Endothelial cell of umbilical vein (primary cell): ENCODE data around the gene PLEKHG4B. TPM values are rescaled to one million over a fixed set of nuclear protein-coding genes. Genes with fewer than 3 reads are reported as not detected.

Experiments used
- BruUV-seq: library from RNA; stranded (reverse); fragments of 400-500 nt; replicated peaks from 2 replicates; lab custom pipeline; 2021; lab: Mats Ljungman, UMichigan
- CTCF ChIA-PET: fragments of 300-600, 350-600 bp; sonication (Branson Sonifier 250); formaldehyde crosslinking; loops from one replicate; lab custom pipeline; 2021; ENCODE audit warnings: antibody characterized with exemption, inconsistent platforms; lab: Charles Lee
- POLR2A ChIA-PET: fragments of 300-600, 350-600 bp; sonication (Branson Sonifier 250); formaldehyde crosslinking; loops from one replicate; lab custom pipeline; 2021; ENCODE audit warnings: antibody characterized with exemption, inconsistent platforms; lab: Charles Lee
- DNase-seq: peaks from one replicate; pipeline ENCODE4 v3.0.0-alpha.2; 2011; ENCODE audit warnings: low read depth, low spot score
- FAIRE-seq: peaks from 2 replicates; lab custom pipeline; 2011; peaks lifted over from hg19 to GRCh38; lab: Jason Lieb, UNC
- H2AFZ ChIP-seq: 2 replicates; pipeline ENCODE4 v1.6.0; 2012; ENCODE audit warnings: low read depth, low read length, control low read depth, inconsistent platforms
- H3K27ac ChIP-seq: 2 replicates; pipeline ENCODE4 v1.5.1; 2011; ENCODE audit warnings: low read depth, mild to moderate bottlenecking, control low read depth, low read length, moderate library complexity; ENCODE audit not compliant: insufficient read depth
- H3K27me3 ChIP-seq, 2 experiments: 2 replicates each; pipeline versions ENCODE4 v1.6.0 to v1.6.1; 2011; ENCODE audit warnings: low read length in 2 of 2, mixed read lengths in 1 of 2; ENCODE audit not compliant: control insufficient read depth in 2 of 2, insufficient read depth in 2 of 2
- H3K36me3 ChIP-seq, 2 experiments: 2 replicates in 1 of 2; 3 replicates in 1 of 2; pipeline ENCODE4 v1.5.1; 2011; ENCODE audit warnings: low read length in 2 of 2, mild to moderate bottlenecking in 1 of 2, moderate library complexity in 1 of 2; ENCODE audit not compliant: control insufficient read depth in 2 of 2, insufficient read depth in 2 of 2; ENCODE audit errors: extremely low read depth in 1 of 2
- H3K4me1 ChIP-seq: 3 replicates; pipeline ENCODE4 v1.5.1; 2011; ENCODE audit warnings: mild to moderate bottlenecking, low read length; ENCODE audit not compliant: control insufficient read depth, insufficient read depth; ENCODE audit errors: extremely low read depth
- H3K4me2 ChIP-seq: 2 replicates; pipeline ENCODE4 v1.6.1; 2011; ENCODE audit warnings: low read length, control low read depth, mixed read lengths; ENCODE audit not compliant: insufficient read depth
- H3K4me3 ChIP-seq, 3 experiments: fragments of 200-600 bp in 1 of 3; sonication (generic), shearing (Covaris generic) in 1 of 3; replicated peaks in 1 of 3; 2 replicates each; pipeline ENCODE4 v1.5.1; 2011 to 2016; ENCODE audit warnings: control low read depth in 3 of 3, low read length in 3 of 3, mild to moderate bottlenecking in 2 of 3, inconsistent platforms in 1 of 3, low read depth in 1 of 3, moderate library complexity in 1 of 3; ENCODE audit not compliant: insufficient read depth in 1 of 3
- H3K79me2 ChIP-seq: 2 replicates; pipeline ENCODE4 v1.6.0; 2012; ENCODE audit warnings: low read length, inconsistent platforms; ENCODE audit not compliant: control insufficient read depth, insufficient read depth
- H3K9ac ChIP-seq: replicated peaks from 2 replicates; pipeline ENCODE3; 2011; ENCODE audit warnings: low read length, control low read depth; ENCODE audit not compliant: insufficient read depth; ENCODE audit errors: extremely low read depth
- H3K9me1 ChIP-seq: replicated peaks from 3 replicates; pipeline ENCODE4 v1.6.0; 2011; ENCODE audit warnings: mild to moderate bottlenecking, low read length; ENCODE audit not compliant: control insufficient read depth, insufficient read depth; ENCODE audit errors: extremely low read depth
- H3K9me3 ChIP-seq: replicated peaks from 2 replicates; pipeline ENCODE4 v1.5.1; 2012; ENCODE audit warnings: low read length, inconsistent platforms; ENCODE audit not compliant: control insufficient read depth, insufficient read depth
- H4K20me1 ChIP-seq: replicated peaks from 2 replicates; pipeline ENCODE3; 2011; ENCODE audit warnings: mild to moderate bottlenecking, low read length; ENCODE audit not compliant: control insufficient read depth, insufficient read depth; ENCODE audit errors: extremely low read depth
- CTCF ChIP-seq, 2 donors: IDR thresholded peaks; 1 replicate in 1 of 2; 2 replicates in 1 of 2; pipeline ENCODE4 v1.5.1; 2011; ENCODE audit warnings: low read length in 2 of 2, mild to moderate bottlenecking in 2 of 2, moderate library complexity in 2 of 2, control low read depth in 1 of 2, inconsistent platforms in 1 of 2, low read depth in 1 of 2; ENCODE audit not compliant: insufficient read depth in 1 of 2; ENCODE audit errors: extremely low read depth in 1 of 2
- EZH2 ChIP-seq: IDR thresholded peaks from 2 replicates; pipeline ENCODE4 v1.6.1; 2012; ENCODE audit warnings: borderline replicate concordance, low read depth, mild to moderate bottlenecking, moderate library complexity, low read length, inconsistent platforms; ENCODE audit not compliant: severe bottlenecking
- FOS ChIP-seq: IDR thresholded peaks from 2 replicates; pipeline ENCODE4 v1.6.1; 2011; ENCODE audit warnings: mild to moderate bottlenecking, low read length, moderate library complexity, borderline replicate concordance; ENCODE audit not compliant: insufficient read depth
- GATA2 ChIP-seq: IDR thresholded peaks from 2 replicates; pipeline ENCODE4 v1.7.0; 2011; ENCODE audit warnings: low read depth, mild to moderate bottlenecking, moderate library complexity, mixed read lengths, low read length; ENCODE audit not compliant: insufficient read length, insufficient read depth
- JUN ChIP-seq: IDR thresholded peaks from 2 replicates; pipeline ENCODE4 v1.6.1; 2011; ENCODE audit warnings: borderline replicate concordance, low read depth; ENCODE audit not compliant: insufficient read length, insufficient read depth
- MAX ChIP-seq: IDR thresholded peaks from 2 replicates; pipeline ENCODE4 v1.6.1; 2011; ENCODE audit not compliant: insufficient read depth, insufficient read length
- MYC ChIP-seq: IDR thresholded peaks from one replicate; pipeline ENCODE4 v1.6.1; 2011; ENCODE audit warnings: mild to moderate bottlenecking, low read depth, low read length
- POLR2A ChIP-seq: IDR thresholded peaks from 2 replicates; pipeline ENCODE4 v1.6.1; 2012; ENCODE audit warnings: low read depth, mild to moderate bottlenecking, control low read depth, low read length
- POLR2AphosphoS5 ChIP-seq: IDR thresholded peaks from 2 replicates; pipeline ENCODE4 v1.6.1; 2012; ENCODE audit warnings: low read depth, mild to moderate bottlenecking, control low read depth, low read length, moderate library complexity; ENCODE audit not compliant: insufficient read depth
- dilution Hi-C: fragments of 300-500 bp; cut with MboI; formaldehyde crosslinking; loops from one replicate; pipeline ENCODE4 v1.15.0; 2019; ENCODE audit warnings: low sequenced_read_pairs; ENCODE audit not compliant: extremely low pct_ligation_motif_present
- intact Hi-C: fragments of 100-400 bp; cut with micrococcal nuclease; formaldehyde crosslinking; loops from one replicate; pipeline ENCODE4 v1.10.0; 2022
- polyA plus RNA-seq, 4 experiments: library from polyadenylated mRNA; depleted of rRNA in 3 of 4; stranded (reverse) in 3 of 4; unstranded in 1 of 4; fragments of >200 nt; gene quantifications; 2 replicates each; pipeline versions ENCODE4 v1.2.1 to v1.2.3, GENCODE V29; 2011 to 2012; ENCODE audit warnings: missing spikeins in 1 of 4
- total RNA-seq: library from RNA; stranded (reverse); gene quantifications from 2 replicates; pipeline ENCODE4 v1.2.3, GENCODE V29; 2021

The PLEKHG4B gene
- total and polyA plus RNA-seq, 2 donors (not counting 3 experiments of a cell fraction or from before 2014, with no cell fraction given): not detected

- Histone ChIP-seq H3K9me1 (no peaks in the 10 kb centered on the region), H3K4me3 (no peak overlapping the region), H3K4me1 (no peaks in the 10 kb centered on the region), H3K27ac (no peak overlapping the region), H3K9ac (no peak overlapping the region), H3K36me3 (no peaks in the 10 kb centered on the region), H3K4me2 (no peak overlapping the region), H3K79me2 (no peaks in the 10 kb centered on the region), H2AFZ (no peak overlapping the region), H3K9me3 (no peaks in the 10 kb centered on the region), H4K20me1 (no peaks in the 10 kb centered on the region), H3K27me3 (no peaks in the 10 kb centered on the region)
- ChIA-PET CTCF (no interaction called here), POLR2A (no interaction called here)
- no peak for TF ChIP-seq EZH2
- no peak for TF ChIP-seq GATA2
- intact Hi-C loops (no loop called here), dilution Hi-C loops (no loop called here)
- BruUV-seq: no TSS peak
- FAIRE-seq (no peak), DNase-seq (no peak)
Measured at GRCh38 chr5:160173-160510, 68.2 kb downstream of the PLEKHG4B start.

GRCh38 chr5:160921-161802 is 69.2 kb downstream of the PLEKHG4B start:
- no TSS peak for BruUV-seq
- Histone ChIP-seq H3K4me2 (no peak overlapping the region), H3K27ac (no peak overlapping the region), H3K27me3 (no peaks in the 10 kb centered on the region), H3K79me2 (no peaks in the 10 kb centered on the region), H3K9me1 (no peaks in the 10 kb centered on the region), H3K9ac (no peak overlapping the region), H3K4me1 (no peaks in the 10 kb centered on the region), H4K20me1 (no peaks in the 10 kb centered on the region), H2AFZ (no peak overlapping the region), H3K36me3 (no peaks in the 10 kb centered on the region), H3K9me3 (no peaks in the 10 kb centered on the region), H3K4me3 (no peak overlapping the region)
- POLR2A ChIA-PET: no interaction called here
- DNase-seq (no peak), FAIRE-seq (no peak)
- dilution Hi-C loops (no loop called here), intact Hi-C loops (no loop called here)
- CTCF ChIA-PET: no interaction called here
- TF ChIP-seq CTCF (IDR thresholded peaks at IDR 0.05; ENCODE audit: extremely low read depth in 1 of 2, insufficient read depth in 1 of 2, low read depth in 1 of 2, low read length in 2 of 2): no peak
- TF ChIP-seq POLR2AphosphoS5: no peak
- TF ChIP-seq MAX: no peak
- TF ChIP-seq FOS: no peak
- TF ChIP-seq JUN: no peak
- no peak for TF ChIP-seq GATA2
- no peak for TF ChIP-seq EZH2
- TF ChIP-seq MYC: no peak
- TF ChIP-seq POLR2A: no peak
